ENCODE data around the gene GDF10.

GDF10 gene

GRCh38 chr10:47294057-47294456, 5.9 kb upstream of the GDF10 start:
- DNase-seq (ENCODE audit: low spot score): no peak

- no peak for DNase-seq (ENCODE audit: low spot score)
Measured at GRCh38 chr10:47294501-47294900, 5.5 kb upstream of the GDF10 start.

- no peak for DNase-seq (ENCODE audit: low spot score)
Measured at GRCh38 chr10:47295411-47295810, 4.6 kb upstream of the GDF10 start.

GRCh38 chr10:47296156-47296894, 3.7 kb upstream of the GDF10 start:
- DNase-seq (ENCODE audit: low spot score): no peak

GRCh38 chr10:47296941-47297340, 3.1 kb upstream of the GDF10 start:
- no peak for DNase-seq (ENCODE audit: low spot score)

GRCh38 chr10:47297866-47298540, 2.0 kb upstream of the GDF10 start:
- no peak for DNase-seq (ENCODE audit: low spot score)

- DNase-seq (ENCODE audit: low spot score): no peak
Measured at GRCh38 chr10:47298715-47299114, 1.3 kb upstream of the GDF10 start.

GRCh38 chr10:47300429-47300931, 483 bp downstream of the GDF10 start:
- no peak for DNase-seq (ENCODE audit: low spot score)

- no peak for DNase-seq (ENCODE audit: low spot score)
Measured at GRCh38 chr10:47301833-47302232, 1.8 kb downstream of the GDF10 start.

- no peak for DNase-seq (ENCODE audit: low spot score)
Measured at GRCh38 chr10:47303105-47303504, 3.1 kb downstream of the GDF10 start.

- no peak for DNase-seq (ENCODE audit: low spot score)
Measured at GRCh38 chr10:47303866-47304265, 3.9 kb downstream of the GDF10 start.

GRCh38 chr10:47305566-47305965, 5.6 kb downstream of the GDF10 start:
- DNase-seq (ENCODE audit: low spot score): no peak

- DNase-seq (ENCODE audit: low spot score): no peak
Measured at GRCh38 chr10:47306387-47307210, 6.6 kb downstream of the GDF10 start.

GRCh38 chr10:47307381-47307780, 7.4 kb downstream of the GDF10 start:
- DNase-seq (ENCODE audit: low spot score): no peak

- DNase-seq (ENCODE audit: low spot score): no peak
Measured at GRCh38 chr10:47308775-47309174, 8.8 kb downstream of the GDF10 start.

GRCh38 chr10:47309408-47310089, 9.6 kb downstream of the GDF10 start:
- no peak for DNase-seq (ENCODE audit: low spot score)

GRCh38 chr10:47310090-47310505, 10.1 kb downstream of the GDF10 start:
- DNase-seq (ENCODE audit: low spot score): no peak

- DNase-seq (ENCODE audit: low spot score): no peak
Measured at GRCh38 chr10:47311193-47311931, 11.4 kb downstream of the GDF10 start.

GRCh38 chr10:47311932-47312662, 12.1 kb downstream of the GDF10 start:
- DNase-seq (ENCODE audit: low spot score): peak; percentile 90

GRCh38 chr10:47312663-47312995, 12.6 kb downstream of the GDF10 start:
- DNase-seq (ENCODE audit: low spot score): no peak
